HepG2 (cell line): Measurements from ENCODE around the gene DYNLL2. TPM values are rescaled to one million over a fixed set of nuclear protein-coding genes. Genes with fewer than 3 reads are reported as not detected.

Source experiments
- ATF3 ChIP-seq: sonication (generic); formaldehyde crosslinking; IDR thresholded peaks from 2 replicates; pipeline ENCODE4 v1.4.0; 2020; ENCODE audit warnings: missing genetic modification reagents
- CBX5 ChIP-seq: sonication (generic); formaldehyde crosslinking; IDR thresholded peaks from 2 replicates; pipeline ENCODE4 v1.4.0; 2020; ENCODE audit warnings: missing genetic modification reagents, borderline replicate concordance
- CTCF ChIP-seq: sonication (generic); formaldehyde crosslinking; IDR thresholded peaks from 2 replicates; pipeline ENCODE4 v1.5.0; 2020; ENCODE audit warnings: mild to moderate bottlenecking, missing genetic modification reagents, moderate library complexity
- ETV5 ChIP-seq: IDR thresholded peaks from 2 replicates; pipeline ENCODE4 v1.6.1; 2018; ENCODE audit warnings: missing biosample characterization, missing genetic modification reagents, inconsistent platforms, borderline replicate concordance
- HMGXB3 ChIP-seq: sonication (generic); formaldehyde crosslinking; IDR thresholded peaks from 2 replicates; pipeline ENCODE4 v1.4.0; 2020; ENCODE audit warnings: missing genetic modification reagents, borderline replicate concordance
- NAIF1 ChIP-seq: sonication (generic); formaldehyde crosslinking; IDR thresholded peaks from 2 replicates; pipeline ENCODE4 v1.5.0; 2020; ENCODE audit warnings: mild to moderate bottlenecking, missing genetic modification reagents, borderline replicate concordance
- REPIN1 ChIP-seq: sonication (generic); formaldehyde crosslinking; IDR thresholded peaks from 2 replicates; pipeline ENCODE4 v1.8.0; 2022; ENCODE audit warnings: missing genetic modification reagents, low read depth, mild to moderate bottlenecking, borderline replicate concordance
- SAFB2 ChIP-seq: sonication (generic); formaldehyde crosslinking; IDR thresholded peaks from 2 replicates; pipeline ENCODE4 v1.5.1; 2020; ENCODE audit warnings: missing genetic modification reagents, low read depth, mild to moderate bottlenecking, borderline replicate concordance
- SIN3B ChIP-seq: fragments of 150-350 bp; IDR thresholded peaks from 2 replicates; pipeline ENCODE4 v1.6.1; 2014; ENCODE audit warnings: low read length
- THAP11 ChIP-seq: IDR thresholded peaks from 2 replicates; pipeline ENCODE4 v1.6.1; 2016; ENCODE audit warnings: missing biosample characterization, missing genetic modification reagents
- YEATS2 ChIP-seq: sonication (generic); formaldehyde crosslinking; IDR thresholded peaks from 2 replicates; pipeline ENCODE4 v1.4.0; 2020; ENCODE audit warnings: missing genetic modification reagents, borderline replicate concordance
- ZBTB4 ChIP-seq: sonication (generic); formaldehyde crosslinking; IDR thresholded peaks from 2 replicates; pipeline ENCODE4 v1.4.0; 2020; ENCODE audit warnings: missing genetic modification reagents, mild to moderate bottlenecking, borderline replicate concordance
- ZBTB43 ChIP-seq: sonication (generic); formaldehyde crosslinking; conservative IDR thresholded peaks from 2 replicates; pipeline ENCODE4 v1.4.0; 2020; ENCODE audit warnings: missing genetic modification reagents
- ZNF772 ChIP-seq: sonication (generic); formaldehyde crosslinking; IDR thresholded peaks from 2 replicates; pipeline ENCODE4 v1.5.0; 2020; ENCODE audit warnings: mild to moderate bottlenecking, missing genetic modification reagents
- ZNF879 ChIP-seq: sonication (generic); formaldehyde crosslinking; IDR thresholded peaks from 2 replicates; pipeline ENCODE4 v1.8.1; 2023; ENCODE audit warnings: missing genetic modification reagents
- ZSCAN30 ChIP-seq: sonication (generic); formaldehyde crosslinking; IDR thresholded peaks from 2 replicates; pipeline ENCODE4 v1.5.0; 2020; ENCODE audit warnings: mild to moderate bottlenecking, missing genetic modification reagents
- polyA plus RNA-seq, 8 experiments: library from polyadenylated mRNA; depleted of rRNA in 3 of 8; stranded (reverse) in 7 of 8; unstranded in 1 of 8; fragments of >200 nt; fragmentation: Illumina TruSeq in 4 of 8; extraction: Trizol in 4 of 8; gene quantifications; 2 replicates each; pipeline versions ENCODE4 v1.2.1 to v1.2.3, GENCODE V29; 2011 to 2016; ENCODE audit warnings: low read depth in 4 of 8, missing spikeins in 1 of 8, mixed read lengths in 1 of 8; ENCODE audit not compliant: insufficient read depth in 1 of 8
- total RNA-seq, 5 experiments: library from RNA; depleted of rRNA; stranded (reverse); fragments of >200 nt; fragmentation: Illumina TruSeq; extraction: Trizol; gene quantifications; 2 replicates each; pipeline ENCODE4 v1.2.3, GENCODE V29; 2016; ENCODE audit warnings: low read depth in 1 of 5

DYNLL2 gene
- total and polyA plus RNA-seq, 2 of the 13 experiments (the other 11 are each of a cell fraction or from before 2014, with no cell fraction given), result 9.5 to 29.0 TPM

GRCh38 chr17:58084317-58084981 lies 1.2 kb downstream of the DYNLL2 start (continued):
- TF ChIP-seq CBX5 (no peak; the same call in 1 of the 2 replicates), ATF3 (CRISPR knock-in tag) (0 out of 2 replicates have a peak, but pooled peaks have one; percentile 14), HMGXB3 (CRISPR knock-in tag) (no peak), ETV5 (CRISPR knock-in tag) (peak; percentile 21; the same call in 1 of the 2 replicates), THAP11 (CRISPR knock-in tag) (peak; percentile 50; the same call in 1 of the 2 replicates), YEATS2 (CRISPR knock-in tag) (peak; percentile 39; the same call in 1 of the 2 replicates), SIN3B (0 out of 2 replicates have a peak, but pooled peaks have one; percentile 25), ZNF772 (CRISPR knock-in tag) (no peak), ZBTB4 (CRISPR knock-in tag) (0 out of 2 replicates have a peak, but pooled peaks have one; percentile 45), NAIF1 (peak; percentile 70; the same call in 1 of the 2 replicates), REPIN1 (peak; percentile 73), ZNF879 (no peak), ZBTB43 (CRISPR knock-in tag) (0 out of 2 replicates have a peak, but pooled peaks have one; percentile 36), CTCF (peak; percentile 56), ZSCAN30 (CRISPR knock-in tag) (peak; percentile 61; the same call in 1 of the 2 replicates), SAFB2 (no peak)
